GM23248 (cell line): Measurements from ENCODE around the gene SPATS2. TPM values are rescaled to one million over a fixed set of nuclear protein-coding genes. Genes with fewer than 3 reads are reported as not detected.

Source experiments
- DNase-seq: peaks from one replicate; pipeline ENCODE4 v3.0.0-alpha.2; 2015
- H2AFZ ChIP-seq: fragments of 200-600 bp; sonication (generic); 2 replicates; pipeline ENCODE4 v1.6.1; 2016; ENCODE audit warnings: antibody characterized with exemption
- H3F3A ChIP-seq: fragments of 200-600 bp; sonication (generic); 2 replicates; pipeline ENCODE4 v1.6.1; 2016; ENCODE audit warnings: mild to moderate bottlenecking, antibody characterized with exemption, mixed run types; ENCODE audit not compliant: insufficient read depth
- H3K27ac ChIP-seq: fragments of 200-600 bp; sonication (generic); 2 replicates; pipeline ENCODE4 v1.5.1; 2016; ENCODE audit warnings: mild to moderate bottlenecking
- H3K27me3 ChIP-seq: fragments of 200-600 bp; sonication (generic); replicated peaks from 2 replicates; pipeline ENCODE4 v1.6.1; 2016; ENCODE audit warnings: mild to moderate bottlenecking; ENCODE audit not compliant: insufficient read depth
- H3K36me3 ChIP-seq: fragments of 200-600 bp; sonication (generic); 2 replicates; pipeline ENCODE4 v1.6.1; 2016; ENCODE audit warnings: low read depth, mild to moderate bottlenecking
- H3K4me1 ChIP-seq: fragments of 200-600 bp; sonication (generic); 2 replicates; pipeline ENCODE4 v1.6.1; 2016; ENCODE audit warnings: mild to moderate bottlenecking; ENCODE audit not compliant: insufficient read depth
- H3K4me2 ChIP-seq: fragments of 200-600 bp; sonication (generic); one replicate; pipeline ENCODE4 v1.6.1; 2016; ENCODE audit warnings: mild to moderate bottlenecking; ENCODE audit not compliant: unreplicated experiment
- H3K4me3 ChIP-seq: fragments of 200-600 bp; sonication (generic); 2 replicates; pipeline ENCODE4 v1.5.1; 2016; ENCODE audit warnings: mild to moderate bottlenecking
- H3K79me2 ChIP-seq: fragments of 200-600 bp; sonication (generic); 2 replicates; pipeline ENCODE4 v1.6.1; 2016; ENCODE audit warnings: mild to moderate bottlenecking; ENCODE audit not compliant: insufficient read depth
- H3K9ac ChIP-seq: fragments of 200-600 bp; sonication (generic); 2 replicates; pipeline ENCODE4 v1.6.1; 2016; ENCODE audit warnings: mild to moderate bottlenecking
- H3K9me2 ChIP-seq: fragments of 200-600 bp; sonication (generic); 2 replicates; pipeline ENCODE4 v1.6.1; 2016; ENCODE audit warnings: mixed run types, mild to moderate bottlenecking, moderate library complexity; ENCODE audit not compliant: insufficient read depth
- H3K9me3 ChIP-seq: fragments of 200-600 bp; sonication (generic); one replicate; pipeline ENCODE4 v1.6.1; 2017; ENCODE audit warnings: low read depth
- H4K20me1 ChIP-seq: fragments of 200-600 bp; sonication (generic); 2 replicates; pipeline ENCODE4 v1.6.0; 2016; ENCODE audit not compliant: insufficient read depth
- EZH2 ChIP-seq: fragments of 200-600 bp; sonication (generic); IDR thresholded peaks from 2 replicates; pipeline ENCODE4 v1.6.1; 2018; ENCODE audit warnings: antibody characterized with exemption, mild to moderate bottlenecking; ENCODE audit not compliant: insufficient read depth, poor library complexity, severe bottlenecking
- EZH2phosphoT487 ChIP-seq: fragments of 200-600 bp; sonication (generic); IDR thresholded peaks from 2 replicates; pipeline ENCODE4 v1.6.1; 2018; ENCODE audit warnings: antibody characterized with exemption, moderate library complexity, mild to moderate bottlenecking, low read depth; ENCODE audit not compliant: insufficient read depth
- WGBS, 2 experiments: methylation state at CpG; one replicate each; pipeline ENCODE4 v1.1.6; 2015 to 2017; ENCODE audit warnings: low lambda C conversion rate in 2 of 2, low coverage in 1 of 2; ENCODE audit errors: missing lambda C conversion rate in 2 of 2; 5-methylcytosine and 5-hydroxymethylcytosine counted together
- in situ Hi-C: fragments of 300-500 bp; cut with MboI; formaldehyde crosslinking; loops from 2 replicates; pipeline ENCODE4 v1.15.0; 2020
- polyA plus RNA-seq: library from polyadenylated mRNA; unstranded; fragments of >200 nt; fragmentation: Nextera tagmentation; extraction: Ambion mirVana; gene quantifications from 2 replicates; pipeline ENCODE4 v1.2.1, GENCODE V29; 2016
- total RNA-seq: library from RNA; depleted of rRNA; stranded (reverse); fragments of >200 nt; shearing (Covaris generic); gene quantifications from 2 replicates; pipeline ENCODE4 v1.2.3, GENCODE V29; 2014

The SPATS2 gene
- total and polyA plus RNA-seq, 2 experiments from 2014 or later, result 22.3 to 25.0 TPM

- no peaks in the 10 kb centered on the region for H4K20me1 ChIP-seq
- peaks cover 5% of the 10 kb centered on the region; the same call in 1 of the 2 replicates for H3K4me1 ChIP-seq
- no peaks in the 10 kb centered on the region for H3F3A ChIP-seq
- no peaks in the 10 kb centered on the region for H3K79me2 ChIP-seq
- no peak for TF ChIP-seq EZH2
- no peak for TF ChIP-seq EZH2phosphoT487
- no peak overlapping the region for H3K4me2 ChIP-seq
- no peaks in the 10 kb centered on the region for H3K9me2 ChIP-seq
- 69 to 78% methylated on average over 4 of the region's 4 CpGs for WGBS, 2 experiments
- in situ Hi-C loops, result no loop called here
- H3K9me3 ChIP-seq, result no peaks in the 10 kb centered on the region
- H3K27me3 ChIP-seq, result no peaks in the 10 kb centered on the region
- no peak overlapping the region for H2AFZ ChIP-seq
- H3K36me3 ChIP-seq, result peaks cover 10% of the 10 kb centered on the region; the same call in 1 of the 2 replicates
- no peak overlapping the region for H3K9ac ChIP-seq
- DNase-seq, result peak; percentile 58
- H3K4me3 ChIP-seq, result no peak overlapping the region
- no peak overlapping the region for H3K27ac ChIP-seq
Observed at GRCh38 chr12:49489720-49490119, 122.5 kb downstream of the SPATS2 start.

- Histone ChIP-seq H3K36me3 (peaks cover 17% of the 10 kb centered on the region; the same call in 1 of the 2 replicates), H3K9ac (no peak overlapping the region), H3K9me2 (no peaks in the 10 kb centered on the region), H3K9me3 (no peaks in the 10 kb centered on the region), H2AFZ (no peak overlapping the region), H3K27ac (no peak overlapping the region), H3K79me2 (no peaks in the 10 kb centered on the region), H4K20me1 (no peaks in the 10 kb centered on the region), H3K4me1 (peaks cover 5% of the 10 kb centered on the region; the same call in 1 of the 2 replicates), H3K27me3 (no peaks in the 10 kb centered on the region), H3K4me3 (no peak overlapping the region), H3F3A (no peaks in the 10 kb centered on the region), H3K4me2 (no peak overlapping the region)
- in situ Hi-C loops, result no loop called here
- DNase-seq, result no peak
- WGBS, 2 experiments, result 94 to 96% methylated on average over 1 of the region's 1 CpG
- TF ChIP-seq EZH2phosphoT487, result no peak
Observed at GRCh38 chr12:49491823-49492222, 124.6 kb downstream of the SPATS2 start.

GRCh38 chr12:49493900-49494299 is 126.6 kb downstream of the SPATS2 start:
- H3K27me3 ChIP-seq, result no peaks in the 10 kb centered on the region
- H3K9ac ChIP-seq, result no peak overlapping the region
- H4K20me1 ChIP-seq, result no peaks in the 10 kb centered on the region
- no peaks in the 10 kb centered on the region for H3K9me2 ChIP-seq
- H3K4me1 ChIP-seq, result peaks cover 5% of the 10 kb centered on the region; the same call in 1 of the 2 replicates
- TF ChIP-seq EZH2phosphoT487 (no peak), EZH2 (no peak)
- 98 to 99% methylated on average over 2 of the region's 2 CpGs for WGBS, 2 experiments
- no peak for DNase-seq
- H3K79me2 ChIP-seq, result no peaks in the 10 kb centered on the region
- no peaks in the 10 kb centered on the region for H3F3A ChIP-seq
- no peak overlapping the region for H3K4me2 ChIP-seq
- H3K4me3 ChIP-seq, result no peak overlapping the region
- peaks cover 20% of the 10 kb centered on the region; the same call in 1 of the 2 replicates for H3K36me3 ChIP-seq
- in situ Hi-C loops, result no loop called here
- H3K9me3 ChIP-seq, result no peaks in the 10 kb centered on the region
- no peak overlapping the region for H2AFZ ChIP-seq
- H3K27ac ChIP-seq, result no peak overlapping the region

GRCh38 chr12:49496417-49497360 is 129.4 kb downstream of the SPATS2 start:
- Histone ChIP-seq H3F3A (no peaks in the 10 kb centered on the region), H3K79me2 (no peaks in the 10 kb centered on the region)
- in situ Hi-C loops, result no loop called here

More at GRCh38 chr12:49496417-49497360, 129.4 kb downstream of the SPATS2 start:
- Histone ChIP-seq H3K4me3 (no peak overlapping the region), H3K9me3 (no peaks in the 10 kb centered on the region), H4K20me1 (no peaks in the 10 kb centered on the region), H3K4me1 (no peaks in the 10 kb centered on the region; the same call in 1 of the 2 replicates), H3K27ac (no peak overlapping the region), H3K4me2 (no peak overlapping the region), H3K27me3 (no peaks in the 10 kb centered on the region), H3K9ac (no peak overlapping the region), H3K9me2 (no peaks in the 10 kb centered on the region), H2AFZ (no peak overlapping the region), H3K36me3 (peaks cover 20% of the 10 kb centered on the region; the same call in 1 of the 2 replicates)
- whole genome bisulfite sequencing, 2 experiments, result 93 to 94% methylated on average over 10 of the region's 10 CpGs
- TF ChIP-seq EZH2phosphoT487 (no peak), EZH2 (no peak)
- DNase-seq, result no peak
